Omental fat pad (tissue), 4 donors: ENCODE data around the gene APCDD1. TPM values are rescaled to one million over a fixed set of nuclear protein-coding genes. Genes with fewer than 3 reads are reported as not detected.
"Not testable (repeated sequence)": the region's sequence is repeated elsewhere in the genome, so short reads cannot be mapped to it uniquely, and the experiment has no call there.

ENCODE experiments used
- ATAC-seq: fragments of 150-250 bp; one replicate; pipeline ENCODE4 v1.9.1; 2016; ENCODE audit warnings: mild to moderate bottlenecking, moderate library complexity; ENCODE audit not compliant: low FRiP score
- DNase-seq: peaks from one replicate; pipeline ENCODE4 v3.0.0-alpha.2; 2019; ENCODE audit warnings: low spot score
- CTCF ChIP-seq, 3 donors: fragments of 450-650 bp; IDR thresholded peaks; one replicate each; pipeline ENCODE4 v1.5.1; 2016 to 2017; ENCODE audit warnings: antibody characterized with exemption in 3 of 3, mild to moderate bottlenecking in 3 of 3, moderate library complexity in 2 of 3
- total RNA-seq, 4 donors: library from RNA; depleted of rRNA; stranded (reverse); fragments of >200 nt; gene quantifications; one replicate each; pipeline ENCODE4 v1.1.0, GENCODE V29; 2016

Gene APCDD1
- total RNA-seq, 4 donors from 2014 or later: 119 to 252 (median 181) TPM

GRCh38 chr18:10528439-10528838 is 74.0 kb downstream of the APCDD1 start:
- ATAC-seq (no peak), DNase-seq (no peak)
- no peak for TF ChIP-seq CTCF (IDR thresholded peaks at IDR 0.05)

- TF ChIP-seq CTCF (IDR thresholded peaks at IDR 0.05): no peak
- DNase-seq (no peak), ATAC-seq (no peak)
These were observed 75.6 kb downstream of the APCDD1 start for GRCh38 chr18:10530002-10530401.

- no peak for TF ChIP-seq CTCF (IDR thresholded peaks at IDR 0.05)
- ATAC-seq (no peak), DNase-seq (no peak)
These were observed 76.4 kb downstream of the APCDD1 start for GRCh38 chr18:10530852-10531251.

GRCh38 chr18:10533111-10533510 is 78.7 kb downstream of the APCDD1 start:
- no peak for TF ChIP-seq CTCF (IDR thresholded peaks at IDR 0.05)
- no peak for DNase-seq
- no peak for ATAC-seq

GRCh38 chr18:10536280-10536679 is 81.8 kb downstream of the APCDD1 start:
- ATAC-seq: no peak
- DNase-seq: no peak
- TF ChIP-seq CTCF (IDR thresholded peaks at IDR 0.05): no peak

- ATAC-seq (no peak), DNase-seq (no peak)
- TF ChIP-seq CTCF (IDR thresholded peaks at IDR 0.05): no peak
These were observed 83.3 kb downstream of the APCDD1 start for GRCh38 chr18:10537765-10538164.

GRCh38 chr18:10539124-10539523 is 84.7 kb downstream of the APCDD1 start:
- DNase-seq, ATAC-seq: not testable (repeated sequence)

Other genes with a start within 250 kb of the APCDD1 start
- gene NAPG, start 71.4 kb downstream of the APCDD1 start, total RNA-seq: 10 to 100 TPM; 25.7 to 37.7 (median 32.7) TPM